ENCODE measurements around the gene GDPD5. TPM values are rescaled to one million over a fixed set of nuclear protein-coding genes. Genes with fewer than 3 reads are reported as not detected.

The GDPD5 gene
- total and polyA plus RNA-seq, 9 of the 15 experiments (the other 6 are each of a cell fraction or from before 2014, with no cell fraction given): 0.32 to 27.3 (median 8.0) TPM

DNA sequence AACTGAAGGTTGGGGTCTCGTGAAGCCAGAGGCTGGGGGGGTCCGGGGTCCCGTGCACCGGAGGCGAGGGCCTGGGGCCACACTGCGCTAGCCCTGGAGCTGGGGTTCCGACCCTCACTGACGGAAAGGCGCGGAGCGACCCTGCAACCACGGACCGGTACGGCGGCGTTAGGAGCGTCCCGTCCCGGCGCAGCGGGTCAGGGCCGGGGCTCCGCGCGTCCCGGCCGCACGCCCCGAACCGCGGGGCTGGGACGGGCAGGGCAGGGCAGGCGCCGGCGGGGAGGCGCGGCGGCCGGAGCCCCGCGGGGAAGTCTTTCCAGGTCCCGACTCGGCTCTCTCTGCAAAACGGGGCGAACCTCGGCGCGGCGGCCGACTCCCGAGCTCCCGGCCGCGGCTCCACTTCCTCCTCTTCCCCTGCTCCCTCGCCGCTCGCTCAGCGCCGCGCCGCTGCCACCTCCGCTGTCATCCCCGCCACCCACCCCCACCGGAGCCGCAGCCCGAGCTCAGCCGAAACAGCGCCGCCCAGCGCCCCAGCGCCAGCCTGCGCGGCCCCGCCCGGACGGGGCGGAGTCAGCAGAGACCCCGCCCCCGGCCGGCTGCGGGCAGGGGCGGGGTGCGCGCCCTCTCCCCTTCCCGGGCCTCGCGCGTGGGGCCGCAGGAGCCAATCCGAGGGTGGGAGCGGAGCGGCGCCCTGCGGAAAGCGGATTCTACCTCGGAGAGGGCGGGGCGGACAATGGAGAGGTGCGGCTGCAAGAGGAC lies at the start of gene GDPD5 (continued):
- TF ChIP-seq, protein P1, sequence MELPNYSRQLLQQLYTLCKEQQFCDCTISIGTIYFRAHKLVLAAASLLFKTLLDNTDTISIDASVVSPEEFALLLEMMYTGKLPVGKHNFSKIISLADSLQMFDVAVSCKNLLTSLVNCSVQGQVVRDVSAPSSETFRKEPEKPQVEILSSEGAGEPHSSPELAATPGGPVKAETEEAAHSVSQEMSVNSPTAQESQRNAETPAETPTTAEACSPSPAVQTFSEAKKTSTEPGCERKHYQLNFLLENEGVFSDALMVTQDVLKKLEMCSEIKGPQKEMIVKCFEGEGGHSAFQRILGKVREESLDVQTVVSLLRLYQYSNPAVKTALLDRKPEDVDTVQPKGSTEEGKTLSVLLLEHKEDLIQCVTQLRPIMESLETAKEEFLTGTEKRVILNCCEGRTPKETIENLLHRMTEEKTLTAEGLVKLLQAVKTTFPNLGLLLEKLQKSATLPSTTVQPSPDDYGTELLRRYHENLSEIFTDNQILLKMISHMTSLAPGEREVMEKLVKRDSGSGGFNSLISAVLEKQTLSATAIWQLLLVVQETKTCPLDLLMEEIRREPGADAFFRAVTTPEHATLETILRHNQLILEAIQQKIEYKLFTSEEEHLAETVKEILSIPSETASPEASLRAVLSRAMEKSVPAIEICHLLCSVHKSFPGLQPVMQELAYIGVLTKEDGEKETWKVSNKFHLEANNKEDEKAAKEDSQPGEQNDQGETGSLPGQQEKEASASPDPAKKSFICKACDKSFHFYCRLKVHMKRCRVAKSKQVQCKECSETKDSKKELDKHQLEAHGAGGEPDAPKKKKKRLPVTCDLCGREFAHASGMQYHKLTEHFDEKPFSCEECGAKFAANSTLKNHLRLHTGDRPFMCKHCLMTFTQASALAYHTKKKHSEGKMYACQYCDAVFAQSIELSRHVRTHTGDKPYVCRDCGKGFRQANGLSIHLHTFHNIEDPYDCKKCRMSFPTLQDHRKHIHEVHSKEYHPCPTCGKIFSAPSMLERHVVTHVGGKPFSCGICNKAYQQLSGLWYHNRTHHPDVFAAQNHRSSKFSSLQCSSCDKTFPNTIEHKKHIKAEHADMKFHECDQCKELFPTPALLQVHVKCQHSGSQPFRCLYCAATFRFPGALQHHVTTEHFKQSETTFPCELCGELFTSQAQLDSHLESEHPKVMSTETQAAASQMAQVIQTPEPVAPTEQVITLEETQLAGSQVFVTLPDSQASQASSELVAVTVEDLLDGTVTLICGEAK (IDR thresholded peaks at IDR 0.05): 0 out of 2 replicates have a peak, but pooled peaks have one; percentile 34
- TF ChIP-seq, protein P1 (CRISPR knock-in tag; IDR thresholded peaks at IDR 0.05): no peak
- TF ChIP-seq COPS2 (conservative IDR thresholded peaks at IDR 0.05): no peak
- TF ChIP-seq TBP (optimal IDR thresholded peaks at IDR 0.05; ENCODE audit: low read depth, low read length): peak; percentile 28
- no peak for TF ChIP-seq ZNF274 (IDR thresholded peaks at IDR 0.05; ENCODE audit: borderline replicate concordance, low read depth, low read length)
- peak; percentile 58; the same call in 1 of the 2 replicates for TF ChIP-seq MYC (IDR thresholded peaks at IDR 0.05; ENCODE audit: low read depth, low read length)
- TF ChIP-seq MYC (CRISPR knock-in tag; IDR thresholded peaks at IDR 0.05; ENCODE audit: borderline replicate concordance, low read depth): no peak
- TF ChIP-seq HCFC1 (IDR thresholded peaks at IDR 0.05; ENCODE audit: low read depth, low read length): peak; percentile 14; the same call in 1 of the 2 replicates
- peak; percentile 45 for TF ChIP-seq SMC3 (conservative IDR thresholded peaks at IDR 0.05; ENCODE audit: insufficient read depth, low read depth, low read length)
- TF ChIP-seq ZKSCAN1 (IDR thresholded peaks at IDR 0.05; ENCODE audit: low read depth, low read length): peak; percentile 50; the same call in 1 of the 2 replicates
- TF ChIP-seq NRF1 (conservative IDR thresholded peaks at IDR 0.05 in 1 of 2, IDR thresholded peaks at IDR 0.05 in 1 of 2): peak in 1 of 2 experiments; percentile 67; a peak in 2 of 4 replicates
- no peak for TF ChIP-seq ZNF224 (CRISPR knock-in tag; IDR thresholded peaks at IDR 0.05)
- TF ChIP-seq TCF7 (IDR thresholded peaks at IDR 0.05; ENCODE audit: borderline replicate concordance): no peak
- peak; percentile 83 for TF ChIP-seq CCNT2 (IDR thresholded peaks at IDR 0.05; ENCODE audit: borderline replicate concordance, extremely low read depth, insufficient read length, low read depth, low read length)
- no peak for TF ChIP-seq ZFP30 (CRISPR knock-in tag; IDR thresholded peaks at IDR 0.05; ENCODE audit: borderline replicate concordance)
- no peak for TF ChIP-seq ADNP (tag; IDR thresholded peaks at IDR 0.05)
- TF ChIP-seq, protein P2, sequence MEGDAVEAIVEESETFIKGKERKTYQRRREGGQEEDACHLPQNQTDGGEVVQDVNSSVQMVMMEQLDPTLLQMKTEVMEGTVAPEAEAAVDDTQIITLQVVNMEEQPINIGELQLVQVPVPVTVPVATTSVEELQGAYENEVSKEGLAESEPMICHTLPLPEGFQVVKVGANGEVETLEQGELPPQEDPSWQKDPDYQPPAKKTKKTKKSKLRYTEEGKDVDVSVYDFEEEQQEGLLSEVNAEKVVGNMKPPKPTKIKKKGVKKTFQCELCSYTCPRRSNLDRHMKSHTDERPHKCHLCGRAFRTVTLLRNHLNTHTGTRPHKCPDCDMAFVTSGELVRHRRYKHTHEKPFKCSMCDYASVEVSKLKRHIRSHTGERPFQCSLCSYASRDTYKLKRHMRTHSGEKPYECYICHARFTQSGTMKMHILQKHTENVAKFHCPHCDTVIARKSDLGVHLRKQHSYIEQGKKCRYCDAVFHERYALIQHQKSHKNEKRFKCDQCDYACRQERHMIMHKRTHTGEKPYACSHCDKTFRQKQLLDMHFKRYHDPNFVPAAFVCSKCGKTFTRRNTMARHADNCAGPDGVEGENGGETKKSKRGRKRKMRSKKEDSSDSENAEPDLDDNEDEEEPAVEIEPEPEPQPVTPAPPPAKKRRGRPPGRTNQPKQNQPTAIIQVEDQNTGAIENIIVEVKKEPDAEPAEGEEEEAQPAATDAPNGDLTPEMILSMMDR (IDR thresholded peaks at IDR 0.05 in 2 of 3, conservative IDR thresholded peaks at IDR 0.05 in 1 of 3; ENCODE audit: insufficient read depth in 2 of 3, low read depth in 1 of 3, low read length in 3 of 3): peak; percentile 39 to 84 (median 72); a peak in 4 of 6 replicates
